ENCODE results near the gene FCRL5. TPM values are rescaled to one million over a fixed set of nuclear protein-coding genes. Genes with fewer than 3 reads are reported as not detected.
"Not testable (repeated sequence)": the region's sequence is repeated elsewhere in the genome, so short reads cannot be mapped to it uniquely, and the experiment has no call there.

The FCRL5 gene
- total and polyA plus RNA-seq, 3 experiments from 2014 or later: not detected

- H3K36me3 Mint-ChIP-seq: no peaks in the 10 kb centered on the region
- H3K27me3 Mint-ChIP-seq: peaks cover 24 to 43% of the 10 kb centered on the region in 2 donors
- H3K4me1 ChIP-seq (ENCODE audit: insufficient read depth, low read length): no peaks in the 10 kb centered on the region
- no peak overlapping the region for H3K4me3 Mint-ChIP-seq
- no peak overlapping the region for H3K4me3 ChIP-seq (ENCODE audit: low read length)
- peaks cover 0 to 3% (median 0%) of the 10 kb centered on the region in 3 donors for H3K4me1 Mint-ChIP-seq
- no peaks in the 10 kb centered on the region for H3K9me3 ChIP-seq (ENCODE audit: low read length)
- H3K27me3 ChIP-seq (ENCODE audit: insufficient read depth, low read length, poor library complexity, severe bottlenecking): no peaks in the 10 kb centered on the region
- no peaks in the 10 kb centered on the region for H3K36me3 ChIP-seq (ENCODE audit: insufficient read depth, low read length)
- ChIA-PET POLR2A (no interaction called here), CTCF (no interaction called here)
- no peak overlapping the region for H3K27ac Mint-ChIP-seq
- H3K27ac ChIP-seq (ENCODE audit: low read depth, low read length): no peak overlapping the region
- DNase-seq: no peak
- no peaks in the 10 kb centered on the region for H3K9me3 Mint-ChIP-seq
These were observed 58.2 kb downstream of the FCRL5 start for GRCh38 chr1:157494093-157494492.

GRCh38 chr1:157490467-157491165 lies 61.7 kb downstream of the FCRL5 start:
- H3K4me3 Mint-ChIP-seq: no peak overlapping the region
- POLR2A ChIA-PET: no interaction called here
- CTCF ChIA-PET: no interaction called here
- H3K36me3 Mint-ChIP-seq: no peaks in the 10 kb centered on the region
- peaks cover 18 to 34% of the 10 kb centered on the region in 2 donors for H3K27me3 Mint-ChIP-seq
- Histone ChIP-seq H3K4me1 (ENCODE audit: insufficient read depth, low read length) (no peaks in the 10 kb centered on the region), H3K36me3 (ENCODE audit: insufficient read depth, low read length) (no peaks in the 10 kb centered on the region), H3K27me3 (ENCODE audit: insufficient read depth, low read length, poor library complexity, severe bottlenecking) (no peaks in the 10 kb centered on the region), H3K27ac (ENCODE audit: low read depth, low read length) (no peak overlapping the region), H3K4me3 (ENCODE audit: low read length) (no peak overlapping the region), H3K9me3 (ENCODE audit: low read length) (no peaks in the 10 kb centered on the region)
- H3K9me3 Mint-ChIP-seq: no peaks in the 10 kb centered on the region
- H3K27ac Mint-ChIP-seq: no peak overlapping the region
- peak in 2 of 5 donors; percentile 13 to 52 for DNase-seq
- H3K4me1 Mint-ChIP-seq: no peaks in the 10 kb centered on the region

GRCh38 chr1:157488156-157488555 lies 64.2 kb downstream of the FCRL5 start:
- POLR2A ChIA-PET: no interaction called here
- Mint-ChIP-seq H3K9me3 (no peaks in the 10 kb centered on the region), H3K36me3 (no peaks in the 10 kb centered on the region), H3K4me3 (no peak overlapping the region), H3K27me3 (peaks cover 8 to 19% of the 10 kb centered on the region in 2 donors), H3K27ac (no peak overlapping the region), H3K4me1 (no peaks in the 10 kb centered on the region)
- Histone ChIP-seq H3K4me1 (ENCODE audit: insufficient read depth, low read length) (no peaks in the 10 kb centered on the region), H3K27ac (ENCODE audit: low read depth, low read length) (no peak overlapping the region), H3K36me3 (ENCODE audit: insufficient read depth, low read length) (no peaks in the 10 kb centered on the region), H3K9me3 (ENCODE audit: low read length) (no peaks in the 10 kb centered on the region), H3K27me3 (ENCODE audit: insufficient read depth, low read length, poor library complexity, severe bottlenecking) (no peaks in the 10 kb centered on the region), H3K4me3 (ENCODE audit: low read length) (no peak overlapping the region)
- CTCF ChIA-PET: no interaction called here
- no peak for DNase-seq

- no peak for DNase-seq
These were observed 64.8 kb downstream of the FCRL5 start for GRCh38 chr1:157487504-157487903.

GRCh38 chr1:157487096-157487495 lies 65.2 kb downstream of the FCRL5 start:
- Mint-ChIP-seq H3K9me3 (no peaks in the 10 kb centered on the region), H3K4me1 (no peaks in the 10 kb centered on the region), H3K36me3 (no peaks in the 10 kb centered on the region), H3K27ac (no peak overlapping the region), H3K4me3 (no peak overlapping the region), H3K27me3 (peaks cover 8 to 9% of the 10 kb centered on the region in 2 donors)
- Histone ChIP-seq H3K36me3 (ENCODE audit: insufficient read depth, low read length) (no peaks in the 10 kb centered on the region), H3K27me3 (ENCODE audit: insufficient read depth, low read length, poor library complexity, severe bottlenecking) (no peaks in the 10 kb centered on the region), H3K4me3 (ENCODE audit: low read length) (no peak overlapping the region), H3K9me3 (ENCODE audit: low read length) (no peaks in the 10 kb centered on the region), H3K4me1 (ENCODE audit: insufficient read depth, low read length) (no peaks in the 10 kb centered on the region), H3K27ac (ENCODE audit: low read depth, low read length) (no peak overlapping the region)
- no peak for DNase-seq
- ChIA-PET CTCF (no interaction called here), POLR2A (no interaction called here)

More at GRCh38 chr1:157487504-157487903, 64.8 kb downstream of the FCRL5 start:
- H3K4me3 ChIP-seq (ENCODE audit: low read length): no peak overlapping the region
- no peak overlapping the region for H3K27ac ChIP-seq (ENCODE audit: low read depth, low read length)
- Mint-ChIP-seq H3K4me3 (no peak overlapping the region), H3K36me3 (no peaks in the 10 kb centered on the region), H3K27me3 (peaks cover 8 to 13% of the 10 kb centered on the region in 2 donors), H3K4me1 (no peaks in the 10 kb centered on the region), H3K9me3 (no peaks in the 10 kb centered on the region), H3K27ac (no peak overlapping the region)
- no peaks in the 10 kb centered on the region for H3K4me1 ChIP-seq (ENCODE audit: insufficient read depth, low read length)
- no peaks in the 10 kb centered on the region for H3K36me3 ChIP-seq (ENCODE audit: insufficient read depth, low read length)
- no peaks in the 10 kb centered on the region for H3K27me3 ChIP-seq (ENCODE audit: insufficient read depth, low read length, poor library complexity, severe bottlenecking)
- POLR2A ChIA-PET: no interaction called here
- CTCF ChIA-PET: no interaction called here
- no peaks in the 10 kb centered on the region for H3K9me3 ChIP-seq (ENCODE audit: low read length)

- H3K4me3 ChIP-seq (ENCODE audit: low read length); H3K36me3 ChIP-seq (ENCODE audit: insufficient read depth, low read length); H3K27me3 ChIP-seq (ENCODE audit: insufficient read depth, low read length, poor library complexity, severe bottlenecking); H3K27ac ChIP-seq (ENCODE audit: low read depth, low read length); H3K4me1 Mint-ChIP-seq; H3K27me3 Mint-ChIP-seq; H3K9me3 ChIP-seq (ENCODE audit: low read length); H3K4me3 Mint-ChIP-seq; H3K9me3 Mint-ChIP-seq; H3K36me3 Mint-ChIP-seq; H3K4me1 ChIP-seq (ENCODE audit: insufficient read depth, low read length); H3K27ac Mint-ChIP-seq; DNase-seq; POLR2A ChIA-PET: not testable (repeated sequence)
- CTCF ChIA-PET: interaction anchor here (1.8 kb wide), 1 partner anchor 9 kb away, joined by 4 read pairs; no protein-coding TSS in a partner anchor
These were observed 65.9 kb downstream of the FCRL5 start for GRCh38 chr1:157486400-157486799.

- Mint-ChIP-seq H3K27me3 (peaks cover under 1 to 3% of the 10 kb centered on the region in 2 donors), H3K9me3 (peaks cover 0 to under 1% (median 0%) of the 10 kb centered on the region in 5 donors), H3K4me1 (no peaks in the 10 kb centered on the region), H3K4me3 (no peak overlapping the region), H3K36me3 (no peaks in the 10 kb centered on the region), H3K27ac (peak overlapping the region in 1 of 8 donors; percentile 7)
- Histone ChIP-seq H3K36me3 (ENCODE audit: insufficient read depth, low read length) (no peaks in the 10 kb centered on the region), H3K27me3 (ENCODE audit: insufficient read depth, low read length, poor library complexity, severe bottlenecking) (no peaks in the 10 kb centered on the region), H3K27ac (ENCODE audit: low read depth, low read length) (no peak overlapping the region), H3K9me3 (ENCODE audit: low read length) (no peaks in the 10 kb centered on the region), H3K4me3 (ENCODE audit: low read length) (no peak overlapping the region), H3K4me1 (ENCODE audit: insufficient read depth, low read length) (no peaks in the 10 kb centered on the region)
- ChIA-PET POLR2A (no interaction called here), CTCF (interaction anchor here (1.8 kb wide), 1 partner anchor 9 kb away, joined by 4 read pairs; no protein-coding TSS in a partner anchor)
- no peak for DNase-seq
These were observed 66.5 kb downstream of the FCRL5 start for GRCh38 chr1:157485793-157486192.

- Mint-ChIP-seq H3K9me3 (peaks cover under 1 to 10% (median under 1%) of the 10 kb centered on the region in 5 donors), H3K27ac (no peak overlapping the region), H3K4me1 (no peaks in the 10 kb centered on the region), H3K27me3 (peaks cover 0 to 4% of the 10 kb centered on the region in 2 donors), H3K4me3 (no peak overlapping the region), H3K36me3 (peaks cover 0 to under 1% (median 0%) of the 10 kb centered on the region in 3 donors)
- CTCF ChIA-PET: interaction anchor here (1.8 kb wide), 1 partner anchor 11 kb away, joined by 4 read pairs; no protein-coding TSS in a partner anchor
- no peak for DNase-seq
- Histone ChIP-seq H3K4me1 (ENCODE audit: insufficient read depth, low read length) (no peaks in the 10 kb centered on the region), H3K27me3 (ENCODE audit: insufficient read depth, low read length, poor library complexity, severe bottlenecking) (no peaks in the 10 kb centered on the region), H3K9me3 (ENCODE audit: low read length) (no peaks in the 10 kb centered on the region), H3K27ac (ENCODE audit: low read depth, low read length) (no peak overlapping the region), H3K36me3 (ENCODE audit: insufficient read depth, low read length) (no peaks in the 10 kb centered on the region), H3K4me3 (ENCODE audit: low read length) (no peak overlapping the region)
- POLR2A ChIA-PET: no interaction called here
These were observed 67.7 kb downstream of the FCRL5 start for GRCh38 chr1:157484573-157484972.
